Progenitor cell of endocrine pancreas (in vitro differentiated cells): ENCODE measurements around the gene DIS3L2. TPM values are rescaled to one million over a fixed set of nuclear protein-coding genes. Genes with fewer than 3 reads are reported as not detected.

Experiments
- DNase-seq: peaks from one replicate; pipeline ENCODE4 v3.0.0; 2021; ENCODE audit warnings: low spot score; ENCODE audit not compliant: unreplicated experiment
- H3K27ac Mint-ChIP-seq: 2 replicates; pipeline ENCODE4 v1.8.0; 2021; ENCODE audit warnings: mild to moderate bottlenecking, moderate library complexity, mixed read lengths
- H3K27me3 Mint-ChIP-seq: 2 replicates; pipeline ENCODE4 v1.8.0; 2021; ENCODE audit warnings: mixed read lengths
- H3K36me3 Mint-ChIP-seq: 2 replicates; pipeline ENCODE4 v1.8.0; 2022; ENCODE audit warnings: mixed read lengths; ENCODE audit not compliant: insufficient read depth
- H3K4me1 Mint-ChIP-seq: 2 replicates; pipeline ENCODE4 v1.8.0; 2021; ENCODE audit warnings: low read depth, mixed read lengths
- H3K4me3 Mint-ChIP-seq: 2 replicates; pipeline ENCODE4 v1.8.0; 2021; ENCODE audit warnings: low read depth, mild to moderate bottlenecking, moderate library complexity, mixed read lengths
- H3K9me3 Mint-ChIP-seq: 2 replicates; pipeline ENCODE4 v1.8.0; 2021; ENCODE audit warnings: low read depth, mixed read lengths
- CTCF ChIP-seq: fragments of 200-600 bp; sonication (generic); IDR thresholded peaks from one replicate; pipeline ENCODE4 v1.5.0; 2021; ENCODE audit warnings: antibody characterized with exemption, mild to moderate bottlenecking; ENCODE audit not compliant: unreplicated experiment
- total RNA-seq: library from RNA; stranded (reverse); gene quantifications from 2 replicates; pipeline ENCODE4 v1.2.1, GENCODE V29; 2021

Gene DIS3L2
- total RNA-seq, 1 donor from 2014 or later, result 59.3 TPM

- Mint-ChIP-seq H3K27ac (no peak overlapping the region), H3K27me3 (no peaks in the 10 kb centered on the region), H3K9me3 (peaks cover 24% of the 10 kb centered on the region), H3K36me3 (peaks cover 35% of the 10 kb centered on the region), H3K4me3 (no peak overlapping the region), H3K4me1 (no peaks in the 10 kb centered on the region)
- no peak for TF ChIP-seq CTCF
- no peak for DNase-seq
Measured at GRCh38 chr2:232038251-232038880, 76.9 kb downstream of the DIS3L2 start.

GRCh38 chr2:232038881-232039485 is 77.5 kb downstream of the DIS3L2 start:
- no peak overlapping the region for H3K27ac Mint-ChIP-seq
- no peak for TF ChIP-seq CTCF
- H3K4me1 Mint-ChIP-seq, result no peaks in the 10 kb centered on the region
- peaks cover 30% of the 10 kb centered on the region for H3K36me3 Mint-ChIP-seq
- DNase-seq, result no peak
- peaks cover 20% of the 10 kb centered on the region for H3K9me3 Mint-ChIP-seq
- no peak overlapping the region for H3K4me3 Mint-ChIP-seq
- no peaks in the 10 kb centered on the region for H3K27me3 Mint-ChIP-seq

GRCh38 chr2:232042911-232043574 is 81.5 kb downstream of the DIS3L2 start:
- H3K4me1 Mint-ChIP-seq, result no peaks in the 10 kb centered on the region
- no peaks in the 10 kb centered on the region for H3K9me3 Mint-ChIP-seq
- H3K36me3 Mint-ChIP-seq, result peaks cover 4% of the 10 kb centered on the region
- no peaks in the 10 kb centered on the region for H3K27me3 Mint-ChIP-seq
- no peak overlapping the region for H3K4me3 Mint-ChIP-seq
- H3K27ac Mint-ChIP-seq, result no peak overlapping the region
- DNase-seq, result no peak
- no peak for TF ChIP-seq CTCF

GRCh38 chr2:232043966-232044365 is 82.5 kb downstream of the DIS3L2 start:
- no peak overlapping the region for H3K27ac Mint-ChIP-seq

GRCh38 chr2:232049350-232049749 is 87.8 kb downstream of the DIS3L2 start:
- no peak overlapping the region for H3K4me3 Mint-ChIP-seq
- no peaks in the 10 kb centered on the region for H3K27me3 Mint-ChIP-seq
- H3K9me3 Mint-ChIP-seq, result no peaks in the 10 kb centered on the region
- TF ChIP-seq CTCF, result no peak
- H3K4me1 Mint-ChIP-seq, result peaks cover 10% of the 10 kb centered on the region
- DNase-seq, result no peak
- no peak overlapping the region for H3K27ac Mint-ChIP-seq
- H3K36me3 Mint-ChIP-seq, result peaks cover 6% of the 10 kb centered on the region

More at GRCh38 chr2:232043966-232044365, 82.5 kb downstream of the DIS3L2 start:
- Mint-ChIP-seq H3K36me3 (peaks cover 3% of the 10 kb centered on the region), H3K27me3 (no peaks in the 10 kb centered on the region), H3K4me3 (no peak overlapping the region), H3K4me1 (no peaks in the 10 kb centered on the region), H3K9me3 (no peaks in the 10 kb centered on the region)
- no peak for DNase-seq
- TF ChIP-seq CTCF, result no peak
